Uterus (tissue), 2 donors: Measurements from ENCODE around the gene ITPKC.

Experiments
- CTCF ChIP-seq, 4 experiments: fragments of 200-600 bp in 2 of 4; fragments of 450-650 bp in 2 of 4; sonication (generic) in 2 of 4; IDR thresholded peaks; one replicate each; pipeline ENCODE4 v1.5.1; 2016 to 2019; ENCODE audit warnings: antibody characterized with exemption in 4 of 4, mild to moderate bottlenecking in 2 of 4, moderate library complexity in 1 of 4
- POLR2A ChIP-seq, 2 donors: fragments of 450-650 bp; IDR thresholded peaks; one replicate each; pipeline ENCODE4 v1.6.1; 2016; ENCODE audit warnings: antibody characterized with exemption in 2 of 2, mild to moderate bottlenecking in 1 of 2, moderate library complexity in 1 of 2

GRCh38 chr19:40755791-40756190 is 38.9 kb downstream of the ITPKC start:
- TF ChIP-seq CTCF (IDR thresholded peaks at IDR 0.05) (no peak), POLR2A (IDR thresholded peaks at IDR 0.05) (no peak)
